Pericardium fibroblast (primary cell): ENCODE measurements around the gene KRTAP13-1. TPM values are rescaled to one million over a fixed set of nuclear protein-coding genes. Genes with fewer than 3 reads are reported as not detected.

Source experiments
- total RNA-seq: library from RNA; depleted of rRNA; stranded (reverse); fragments of >200 nt; gene quantifications from 2 replicates; pipeline ENCODE4 v1.2.3, GENCODE V29; 2015

KRTAP13-1 gene
- total RNA-seq = not detected in 2 replicates

DNA sequence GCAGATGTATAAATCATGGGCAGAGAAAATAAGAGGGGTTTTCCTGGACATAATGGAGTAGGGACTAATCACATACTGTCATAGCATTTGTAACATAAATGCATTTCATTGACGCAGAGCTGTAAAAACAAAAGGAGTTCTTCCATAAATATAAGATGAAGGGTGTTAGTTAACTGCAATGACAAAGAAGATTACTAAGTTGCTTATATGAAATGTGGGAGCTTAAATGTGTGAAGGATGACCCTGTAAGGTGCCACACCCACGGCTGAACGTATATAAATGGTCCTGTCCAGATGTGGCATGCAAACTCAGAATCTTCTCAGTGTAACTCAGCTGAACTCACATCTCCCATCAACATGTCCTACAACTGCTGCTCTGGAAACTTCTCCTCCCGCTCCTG is at the start of gene KRTAP13-1:
Gene KRTAP13-1, plus strand, starts transcription at position 301 of the 400 bp plus-strand sequence. Its CDS starts 56 bp downstream, at position 357.

DNA sequence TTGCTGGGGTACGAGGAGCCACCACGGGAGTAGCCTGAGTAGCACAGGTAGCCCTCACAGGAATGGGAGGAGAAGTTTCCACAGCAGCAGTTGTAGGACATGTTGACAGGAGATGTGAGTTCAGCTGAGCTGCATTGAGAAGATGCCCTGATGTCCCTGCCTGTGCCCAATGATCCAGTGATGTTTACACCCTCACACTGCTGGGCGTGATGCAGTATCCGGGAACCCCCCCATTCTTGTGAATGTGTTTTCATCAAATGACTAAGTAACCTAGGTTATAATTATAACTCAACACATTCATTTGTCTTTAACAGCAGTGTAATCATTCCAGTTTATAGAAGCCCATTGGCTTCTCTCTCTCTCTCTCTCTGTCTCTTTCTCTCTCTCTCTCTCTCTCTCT is 47.3 kb upstream of the KRTAP13-1 start, which contains the start of gene KRTAP23-1:
Gene KRTAP23-1, minus strand, starts transcription at position 101 of the 400 bp plus-strand sequence. Its CDS starts 0 bp downstream, at position 101.

DNA sequence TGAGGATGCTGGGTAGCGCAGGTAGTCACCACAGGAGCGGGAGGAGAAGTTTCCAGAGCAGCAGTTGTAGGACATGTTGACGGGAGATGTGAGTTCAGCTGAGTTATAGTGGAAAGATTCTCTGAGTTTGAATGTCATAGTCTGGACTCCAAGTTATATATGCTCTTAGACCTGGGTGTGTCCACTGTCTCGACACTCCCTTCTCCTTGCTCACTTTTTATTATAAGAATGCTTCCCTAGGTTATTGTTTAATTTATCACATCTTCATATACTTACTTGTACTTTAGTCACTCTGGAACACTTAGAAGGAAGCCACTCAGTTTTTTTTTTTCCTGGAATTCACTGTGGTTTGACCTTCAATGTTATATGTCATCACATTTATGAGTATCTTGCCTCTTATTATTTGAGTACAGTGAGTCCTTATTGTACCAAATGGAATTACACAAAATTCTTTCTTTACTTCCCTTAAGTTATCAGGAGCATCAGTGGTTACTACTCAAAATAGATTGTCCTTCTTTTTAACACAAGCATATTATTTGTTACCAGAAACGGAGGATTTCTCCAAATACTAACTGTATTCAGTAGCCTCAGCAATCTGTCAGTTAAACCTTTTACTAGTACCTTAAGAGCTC is 23.6 kb upstream of the KRTAP13-1 start, which contains the start of gene KRTAP13-2:
Gene KRTAP13-2, minus strand, starts transcription at position 133 of the 632 bp plus-strand sequence. Its CDS starts 58 bp downstream, at position 75.

GRCh38 chr21:30425826-30426225 is 30.0 kb downstream of the KRTAP13-1 start, which contains the start of gene KRTAP13-3:
Gene KRTAP13-3 (minus strand): TSS chr21:30425926. CDS start chr21:30425912, 14 bp downstream.

DNA sequence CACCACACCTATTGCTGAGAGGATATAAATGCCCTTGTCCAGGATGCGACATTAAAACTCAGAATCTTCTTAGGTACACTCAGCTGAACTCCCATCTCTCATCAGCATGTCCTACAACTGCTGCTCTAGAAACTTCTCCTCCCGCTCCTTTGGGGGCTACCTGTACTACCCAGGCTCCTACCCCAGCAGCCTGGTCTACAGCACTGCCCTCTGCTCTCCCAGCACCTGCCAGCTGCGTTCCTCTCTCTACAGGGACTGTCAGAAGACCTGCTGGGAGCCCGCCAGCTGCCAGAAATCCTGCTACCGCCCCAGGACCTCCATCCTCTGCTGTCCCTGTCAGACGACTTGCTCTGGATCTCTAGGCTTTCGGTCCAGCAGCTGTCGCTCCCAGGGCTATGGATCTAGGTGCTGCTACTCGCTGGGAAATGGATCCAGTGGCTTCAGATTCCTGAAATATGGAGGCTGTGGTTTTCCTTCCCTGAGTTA is 34.4 kb downstream of the KRTAP13-1 start, which contains the start of gene KRTAP13-4:
Gene KRTAP13-4, plus strand, starts transcription at position 51 of the 486 bp plus-strand sequence. Its CDS starts 56 bp downstream, at position 107.

GRCh38 chr21:30439975-30440374 is 44.1 kb downstream of the KRTAP13-1 start, which contains the start of gene KRTAP15-1:
Gene KRTAP15-1 (plus strand): TSS chr21:30440275. CDS start chr21:30440328, 53 bp downstream.

Other genes starting within 250 kb of the KRTAP13-1 start
- not detected in 2 replicates for gene CLDN17, start 229.2 kb upstream of the KRTAP13-1 start, total RNA-seq
- not detected in 2 replicates for gene CLDN8, start 179.9 kb upstream of the KRTAP13-1 start, total RNA-seq
- not detected in 2 replicates for gene KRTAP24-1, start 113.1 kb upstream of the KRTAP13-1 start, total RNA-seq
- not detected in 2 replicates for gene KRTAP25-1, start 106.5 kb upstream of the KRTAP13-1 start, total RNA-seq
- not detected in 2 replicates for gene KRTAP26-1, start 75.7 kb upstream of the KRTAP13-1 start, total RNA-seq
- not detected in 2 replicates for gene KRTAP27-1, start 58.3 kb upstream of the KRTAP13-1 start, total RNA-seq
- gene KRTAP23-1, start 47.4 kb upstream of the KRTAP13-1 start, total RNA-seq = not detected in 2 replicates
- not detected in 2 replicates for gene KRTAP13-2, start 23.8 kb upstream of the KRTAP13-1 start, total RNA-seq
- gene KRTAP13-3, start 29.9 kb downstream of the KRTAP13-1 start, total RNA-seq = not detected in 2 replicates
- gene KRTAP13-4, start 34.2 kb downstream of the KRTAP13-1 start, total RNA-seq = not detected in 2 replicates
- gene KRTAP15-1, start 44.2 kb downstream of the KRTAP13-1 start, total RNA-seq = not detected in 2 replicates
- gene KRTAP19-1, start 84.3 kb downstream of the KRTAP13-1 start, total RNA-seq = not detected in 2 replicates
- gene KRTAP19-2, start 91.4 kb downstream of the KRTAP13-1 start, total RNA-seq = not detected in 2 replicates
- not detected in 2 replicates for gene KRTAP19-3, start 96.0 kb downstream of the KRTAP13-1 start, total RNA-seq
- gene KRTAP19-4, start 101.1 kb downstream of the KRTAP13-1 start, total RNA-seq = not detected in 2 replicates
- gene KRTAP19-5, start 106.1 kb downstream of the KRTAP13-1 start, total RNA-seq = not detected in 2 replicates
- not detected in 2 replicates for gene KRTAP19-6, start 145.8 kb downstream of the KRTAP13-1 start, total RNA-seq
- not detected in 2 replicates for gene KRTAP19-7, start 165.3 kb downstream of the KRTAP13-1 start, total RNA-seq
- gene KRTAP22-2, start 194.4 kb downstream of the KRTAP13-1 start, total RNA-seq = not detected in 2 replicates
- not detected in 2 replicates for gene KRTAP6-3, start 196.4 kb downstream of the KRTAP13-1 start, total RNA-seq
- gene KRTAP6-2, start 202.9 kb downstream of the KRTAP13-1 start, total RNA-seq = not detected in 2 replicates
- not detected in 2 replicates for gene KRTAP22-1, start 205.1 kb downstream of the KRTAP13-1 start, total RNA-seq
- not detected in 2 replicates for gene KRTAP6-1, start 217.9 kb downstream of the KRTAP13-1 start, total RNA-seq
- gene KRTAP20-1, start 220.4 kb downstream of the KRTAP13-1 start, total RNA-seq = not detected in 2 replicates
- gene KRTAP20-4, start 224.6 kb downstream of the KRTAP13-1 start, total RNA-seq = not detected in 2 replicates
- gene KRTAP20-2, start 239.2 kb downstream of the KRTAP13-1 start, total RNA-seq = not detected in 2 replicates
- not detected in 2 replicates for gene KRTAP20-3, start 246.8 kb downstream of the KRTAP13-1 start, total RNA-seq